Parathyroid adenoma (tissue), 2 donors: ENCODE results near the gene SPACDR.

Source experiments
- H2AFZ ChIP-seq: fragments of 300-600 bp; sonication (generic); one replicate; pipeline ENCODE4 v1.7.0; 2017; ENCODE audit warnings: antibody characterized with exemption, mild to moderate bottlenecking
- H3K27ac ChIP-seq: fragments of 300-600 bp; sonication (generic); one replicate; pipeline ENCODE4 v1.7.0; 2017
- H3K27me3 ChIP-seq: fragments of 300-600 bp; sonication (generic); one replicate; pipeline ENCODE4 v1.7.0; 2017; ENCODE audit warnings: low read length; ENCODE audit not compliant: control insufficient read depth, insufficient read depth
- H3K36me3 ChIP-seq: fragments of 300-600 bp; sonication (generic); one replicate; pipeline ENCODE4 v1.7.0; 2017; ENCODE audit warnings: low read length; ENCODE audit not compliant: control insufficient read depth, insufficient read depth
- H3K4me1 ChIP-seq: fragments of 300-600 bp; sonication (generic); one replicate; pipeline ENCODE4 v1.7.0; 2017; ENCODE audit warnings: control low read depth
- H3K4me2 ChIP-seq: fragments of 300-600 bp; sonication (generic); one replicate; pipeline ENCODE4 v1.7.0; 2017; ENCODE audit warnings: low read length
- H3K4me3 ChIP-seq: fragments of 300-600 bp; sonication (generic); one replicate; pipeline ENCODE4 v1.7.0; 2017; ENCODE audit warnings: low read depth, low read length
- H3K79me2 ChIP-seq: fragments of 300-600 bp; sonication (generic); one replicate; pipeline ENCODE4 v1.7.0; 2017; ENCODE audit warnings: control low read depth
- H3K9ac ChIP-seq: fragments of 300-600 bp; sonication (generic); one replicate; pipeline ENCODE4 v1.7.0; 2017; ENCODE audit warnings: mild to moderate bottlenecking
- H3K9me3 ChIP-seq: fragments of 300-600 bp; sonication (generic); one replicate; pipeline ENCODE4 v1.7.0; 2017; ENCODE audit warnings: low read length; ENCODE audit not compliant: control insufficient read depth
- CTCF ChIP-seq: fragments of 300-600 bp; sonication (generic); IDR thresholded peaks from one replicate; pipeline ENCODE4 v1.7.0; 2017; ENCODE audit warnings: antibody characterized with exemption, mild to moderate bottlenecking
- donor health status: primary hyperparathyroidism.

SPACDR gene

GRCh38 chr7:100467638-100468373 lies 3.7 kb upstream of the SPACDR start:
- Histone ChIP-seq H2AFZ (no peak overlapping the region), H3K27ac (no peak overlapping the region), H3K4me3 (no peak overlapping the region), H3K4me1 (peaks cover 6% of the 10 kb centered on the region), H3K4me2 (no peak overlapping the region), H3K9ac (no peak overlapping the region), H3K36me3 (no peaks in the 10 kb centered on the region), H3K27me3 (no peaks in the 10 kb centered on the region), H3K9me3 (no peaks in the 10 kb centered on the region), H3K79me2 (no peaks in the 10 kb centered on the region)
- TF ChIP-seq CTCF, result no peak

DNA sequence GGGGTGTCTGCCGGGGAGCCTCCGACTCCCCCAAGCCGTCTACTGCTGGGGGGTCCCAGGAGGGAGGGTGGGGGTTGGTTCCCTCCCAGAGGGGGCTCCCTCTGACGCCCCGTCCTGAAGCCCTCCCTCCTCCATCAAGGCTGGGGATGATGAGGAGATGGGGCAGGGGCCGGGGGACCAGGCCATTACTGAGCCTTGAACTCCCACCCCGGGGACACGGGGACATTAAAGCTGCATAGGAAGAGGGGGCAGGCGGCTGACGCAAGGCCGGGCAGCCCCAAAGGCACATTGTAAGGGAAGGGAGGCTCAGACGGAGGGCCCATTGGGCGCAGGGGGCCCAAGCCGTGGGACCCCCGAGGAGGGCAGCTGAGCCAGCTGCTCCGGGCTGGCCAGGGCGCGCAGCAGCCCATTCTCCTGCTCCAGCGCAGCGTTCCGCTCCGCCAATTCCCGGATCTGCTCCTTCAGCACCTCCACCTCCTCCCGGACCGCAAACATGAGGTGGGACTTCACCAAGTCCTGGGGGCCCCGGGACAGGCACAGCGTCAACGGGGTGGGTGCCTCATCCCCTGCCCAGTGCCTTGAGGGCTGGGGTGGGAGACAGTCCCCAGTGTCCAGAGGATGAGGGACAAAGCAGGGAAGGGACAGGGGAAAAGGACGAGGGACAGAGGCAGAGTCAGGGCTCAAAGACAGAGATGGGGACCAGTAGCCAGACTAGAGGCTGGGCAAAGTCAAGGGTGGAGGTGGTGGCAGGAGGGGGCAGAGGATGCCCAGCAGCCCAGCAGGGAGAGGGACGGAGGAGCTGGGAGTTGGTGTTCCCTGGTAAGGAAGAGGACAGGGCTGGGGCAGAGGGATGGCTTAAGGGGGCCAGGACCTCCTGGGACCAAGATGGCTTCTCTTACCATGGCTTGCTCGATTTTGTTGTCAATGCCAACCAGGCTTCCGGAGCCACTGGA lies 2.9 kb upstream of the SPACDR start:
- H3K9me3 ChIP-seq, result no peaks in the 10 kb centered on the region
- no peak overlapping the region for H3K4me3 ChIP-seq
- H3K79me2 ChIP-seq, result no peaks in the 10 kb centered on the region
- no peaks in the 10 kb centered on the region for H3K36me3 ChIP-seq
- H3K4me1 ChIP-seq, result peaks cover 6% of the 10 kb centered on the region
- no peak for TF ChIP-seq CTCF
- H3K9ac ChIP-seq, result no peak overlapping the region
- no peaks in the 10 kb centered on the region for H3K27me3 ChIP-seq
- no peak overlapping the region for H2AFZ ChIP-seq
- no peak overlapping the region for H3K4me2 ChIP-seq
- no peak overlapping the region for H3K27ac ChIP-seq

DNA sequence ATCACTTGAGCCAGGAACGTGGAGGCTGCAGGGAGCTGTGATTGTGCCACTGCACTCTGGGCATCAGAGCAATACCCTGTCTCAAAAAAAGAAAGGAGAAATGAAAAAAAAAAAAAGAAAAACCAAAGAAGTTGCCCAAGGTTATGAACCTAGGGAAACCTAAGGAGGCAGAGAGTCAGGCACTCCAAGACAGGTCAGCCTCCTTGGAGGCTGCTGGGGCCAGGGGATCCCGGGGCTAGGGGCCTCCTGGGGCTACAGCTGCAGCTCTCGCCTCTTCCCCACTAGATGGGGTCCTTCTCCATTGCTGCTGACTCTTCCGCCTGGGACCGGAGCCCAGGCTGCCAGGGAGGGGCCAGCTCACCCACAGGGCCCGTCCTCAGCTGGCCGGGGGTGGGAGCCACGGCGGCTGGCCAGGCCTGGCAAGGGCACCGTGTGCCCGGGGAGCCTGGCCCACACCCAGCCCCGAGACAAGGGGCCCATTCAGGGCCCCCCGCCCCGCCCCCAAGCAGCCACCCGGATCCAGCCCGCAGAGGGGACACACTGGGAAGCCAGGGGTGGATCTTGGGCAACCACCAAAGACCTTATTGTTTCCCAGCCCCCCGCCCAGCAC lies 1.7 kb upstream of the SPACDR start:
- no peak overlapping the region for H3K4me2 ChIP-seq
- H3K4me3 ChIP-seq, result no peak overlapping the region
- no peaks in the 10 kb centered on the region for H3K36me3 ChIP-seq
- no peak overlapping the region for H3K9ac ChIP-seq
- no peak overlapping the region for H3K27ac ChIP-seq
- no peak overlapping the region for H2AFZ ChIP-seq
- H3K9me3 ChIP-seq, result no peaks in the 10 kb centered on the region
- H3K27me3 ChIP-seq, result no peaks in the 10 kb centered on the region
- no peaks in the 10 kb centered on the region for H3K79me2 ChIP-seq
- TF ChIP-seq CTCF, result peak; percentile 59
- H3K4me1 ChIP-seq, result peaks cover 6% of the 10 kb centered on the region

DNA sequence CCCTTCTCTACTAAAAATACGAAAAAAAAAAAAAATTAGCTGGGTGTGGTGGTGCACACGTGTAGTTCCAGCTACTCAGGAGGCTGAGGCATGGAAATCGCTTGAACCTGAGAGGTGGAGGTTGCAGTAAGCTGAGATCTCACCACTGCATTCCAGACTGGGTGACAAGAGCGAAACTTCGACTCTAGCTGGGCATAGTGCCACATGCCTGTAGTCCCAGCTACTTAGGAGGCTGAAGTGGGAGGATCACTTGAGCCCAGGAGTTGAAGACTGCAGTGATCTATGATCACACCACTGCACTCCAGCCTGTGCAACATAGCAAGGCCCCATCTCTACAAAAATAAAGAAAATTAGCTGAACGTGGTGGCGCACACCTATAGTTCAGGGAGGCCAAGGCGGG lies 1.2 kb upstream of the SPACDR start:
- H3K36me3 ChIP-seq, result no peaks in the 10 kb centered on the region
- peaks cover 6% of the 10 kb centered on the region for H3K4me1 ChIP-seq

More for the DNA sequence above, 1.2 kb upstream of the SPACDR start:
- Histone ChIP-seq H3K9me3 (no peaks in the 10 kb centered on the region), H3K4me2 (no peak overlapping the region), H2AFZ (no peak overlapping the region), H3K27ac (no peak overlapping the region), H3K4me3 (no peak overlapping the region), H3K79me2 (no peaks in the 10 kb centered on the region), H3K9ac (no peak overlapping the region), H3K27me3 (no peaks in the 10 kb centered on the region)
- TF ChIP-seq CTCF, result no peak
